Measurements from ENCODE around the gene CEP72. TPM values are rescaled to one million over a fixed set of nuclear protein-coding genes. Genes with fewer than 3 reads are reported as not detected.

Gene CEP72
- polyA plus RNA-seq, 1 donor (not counting 4 experiments of a cell fraction or from before 2014, with no cell fraction given): 4.5 TPM

- DNase-seq (ENCODE audit: low read depth, low spot score): no peak
- no peak for FAIRE-seq
- dilution Hi-C loops (cut with MboI; ENCODE audit: extremely low pct_ligation_motif_present, low sequenced_read_pairs): no loop called here
Observed at GRCh38 chr5:608429-609370, 3.4 kb upstream of the CEP72 start.

GRCh38 chr5:609506-609905, 2.6 kb upstream of the CEP72 start:
- Histone ChIP-seq H3K27ac (ENCODE audit: control insufficient read depth, insufficient read depth, low read length) (no peak overlapping the region), H2AFZ (ENCODE audit: control insufficient read depth, low read length) (no peak overlapping the region), H3K79me2 (ENCODE audit: control insufficient read depth, insufficient read depth, low read length) (peaks cover 16% of the 10 kb centered on the region), H3K9me3 (ENCODE audit: control insufficient read depth, low read depth, low read length) (no peaks in the 10 kb centered on the region), H3K9me1 (ENCODE audit: control insufficient read depth, extremely low read depth, insufficient read depth, low read length) (no peaks in the 10 kb centered on the region), H3K4me1 (ENCODE audit: control insufficient read depth, extremely low read depth, insufficient read depth, low read length) (peaks cover 3% of the 10 kb centered on the region), H3K4me3 (ENCODE audit: control insufficient read depth in 2 of 3, extremely low read depth in 1 of 3, insufficient read depth in 2 of 3, low read depth in 1 of 3, low read length in 3 of 3) (no peak overlapping the region), H3K4me2 (ENCODE audit: control insufficient read depth, extremely low read depth, insufficient read depth, low read depth, low read length) (no peak overlapping the region), H3K9ac (ENCODE audit: control insufficient read depth, extremely low read depth, insufficient read depth, low read length) (no peak overlapping the region), H4K20me1 (ENCODE audit: control insufficient read depth, extremely low read depth, insufficient read depth, low read length) (no peaks in the 10 kb centered on the region), H3K36me3 (ENCODE audit: control insufficient read depth in 2 of 2, extremely low read depth in 1 of 2, insufficient read depth in 2 of 2, low read length in 2 of 2) (no peaks in the 10 kb centered on the region), H3K27me3 (ENCODE audit: control insufficient read depth, extremely low read depth, insufficient read depth, low read length) (no peaks in the 10 kb centered on the region)
- DNase-seq (ENCODE audit: low read depth, low spot score) (no peak), FAIRE-seq (no peak)
- TF ChIP-seq EZH2 (IDR thresholded peaks at IDR 0.05; ENCODE audit: low read length) (no peak), CTCF (optimal IDR thresholded peaks at IDR 0.05 in 1 of 3, IDR thresholded peaks at IDR 0.05 in 1 of 3, conservative IDR thresholded peaks at IDR 0.05 in 1 of 3; ENCODE audit: extremely low read depth in 1 of 3, insufficient read depth in 2 of 3, low read length in 3 of 3) (no peak)
- dilution Hi-C loops (cut with MboI; ENCODE audit: extremely low pct_ligation_motif_present, low sequenced_read_pairs): no loop called here

More at GRCh38 chr5:608429-609370, 3.4 kb upstream of the CEP72 start:
- no peaks in the 10 kb centered on the region for H3K36me3 ChIP-seq (ENCODE audit: control insufficient read depth in 2 of 2, extremely low read depth in 1 of 2, insufficient read depth in 2 of 2, low read length in 2 of 2)
- H3K27me3 ChIP-seq (ENCODE audit: control insufficient read depth, extremely low read depth, insufficient read depth, low read length): no peaks in the 10 kb centered on the region
- H3K4me2 ChIP-seq (ENCODE audit: control insufficient read depth, extremely low read depth, insufficient read depth, low read depth, low read length): no peak overlapping the region
- peaks cover 12% of the 10 kb centered on the region for H3K79me2 ChIP-seq (ENCODE audit: control insufficient read depth, insufficient read depth, low read length)
- H3K27ac ChIP-seq (ENCODE audit: control insufficient read depth, insufficient read depth, low read length): no peak overlapping the region
- H2AFZ ChIP-seq (ENCODE audit: control insufficient read depth, low read length): no peak overlapping the region
- no peak for TF ChIP-seq EZH2 (IDR thresholded peaks at IDR 0.05; ENCODE audit: low read length)
- H3K9me1 ChIP-seq (ENCODE audit: control insufficient read depth, extremely low read depth, insufficient read depth, low read length): no peaks in the 10 kb centered on the region
- H4K20me1 ChIP-seq (ENCODE audit: control insufficient read depth, extremely low read depth, insufficient read depth, low read length): no peaks in the 10 kb centered on the region
- no peak overlapping the region for H3K9ac ChIP-seq (ENCODE audit: control insufficient read depth, extremely low read depth, insufficient read depth, low read length)
- no peak overlapping the region for H3K4me3 ChIP-seq (ENCODE audit: control insufficient read depth in 2 of 3, extremely low read depth in 1 of 3, insufficient read depth in 2 of 3, low read depth in 1 of 3, low read length in 3 of 3)
- H3K4me1 ChIP-seq (ENCODE audit: control insufficient read depth, extremely low read depth, insufficient read depth, low read length): peaks cover 3% of the 10 kb centered on the region
- no peaks in the 10 kb centered on the region for H3K9me3 ChIP-seq (ENCODE audit: control insufficient read depth, low read depth, low read length)

Data from keratinocyte (primary cell).